Prostate gland (tissue), 1 donor: ENCODE results near the gene CTNNA2.

Experiments
- POLR2A ChIP-seq: fragments of 450-650 bp; IDR thresholded peaks from one replicate; pipeline ENCODE4 v1.6.1; 2016; ENCODE audit warnings: antibody characterized with exemption, mild to moderate bottlenecking
- POLR2AphosphoS5 ChIP-seq: sonication (generic); formaldehyde crosslinking; IDR thresholded peaks from one replicate; pipeline ENCODE4 v1.6.1; 2017; ENCODE audit warnings: antibody characterized with exemption

DNA sequence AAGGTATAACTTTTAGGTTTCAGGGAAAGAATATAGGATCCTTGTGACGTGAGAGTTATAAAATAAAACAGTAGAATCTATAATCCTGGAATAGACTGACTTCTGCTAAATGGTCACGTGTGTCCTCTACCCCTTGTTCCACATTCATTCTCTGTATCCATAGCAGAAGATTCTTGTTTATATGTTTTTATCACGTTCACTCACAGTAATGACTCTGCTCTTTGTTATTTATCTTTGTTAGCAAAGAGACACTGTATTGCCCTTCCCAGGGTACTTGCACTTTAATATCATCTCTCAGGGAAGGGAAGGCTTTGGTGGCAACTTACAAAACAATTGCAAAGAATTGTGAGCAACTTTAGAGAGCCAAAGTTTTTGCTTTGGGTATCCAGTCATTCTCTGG, 997.9 kb downstream of the CTNNA2 start:
- TF ChIP-seq POLR2A (no peak), POLR2AphosphoS5 (no peak)
